HG03097 (cell line): ENCODE data around the gene SKI.
"Not testable (repeated sequence)": the region's sequence is repeated elsewhere in the genome, so short reads cannot be mapped to it uniquely, and the experiment has no call there.

Experiments used
- ATAC-seq: cut with Tn5 transposase; IDR thresholded peaks from one replicate; pipeline ENCODE4 v1.9.1; 2021; ENCODE audit not compliant: unreplicated experiment, low FRiP score

SKI gene

GRCh38 chr1:2315674-2316450, 87.7 kb downstream of the SKI start:
- no peak for ATAC-seq

GRCh38 chr1:2316451-2316961, 88.4 kb downstream of the SKI start:
- ATAC-seq, result no peak

- no peak for ATAC-seq
Measured at GRCh38 chr1:2317230-2318065, 89.3 kb downstream of the SKI start.

- no peak for ATAC-seq
Measured at GRCh38 chr1:2318314-2319278, 90.5 kb downstream of the SKI start.

DNA sequence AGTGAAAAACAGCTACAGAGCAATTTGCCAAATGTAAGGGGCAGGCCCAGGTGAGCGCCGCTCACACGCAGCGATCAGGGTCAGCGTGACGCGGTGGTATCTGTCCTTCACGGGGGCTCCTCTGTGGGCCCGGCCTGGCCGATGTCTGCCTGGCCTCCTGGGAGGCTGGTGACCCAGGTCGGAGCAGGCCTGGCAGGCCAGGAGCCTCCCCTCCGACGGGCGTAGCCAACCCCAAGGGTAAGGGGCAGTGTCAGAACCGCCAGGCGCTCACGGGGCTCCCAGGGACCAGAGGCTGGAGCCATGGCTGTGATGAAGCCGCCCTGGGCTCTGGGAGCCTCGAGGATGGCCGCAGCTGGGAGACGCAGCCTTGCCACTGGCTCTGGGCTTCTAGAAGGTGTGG, 91.2 kb downstream of the SKI start:
- no peak for ATAC-seq

GRCh38 chr1:2320006-2320405, 91.9 kb downstream of the SKI start:
- no peak for ATAC-seq

- ATAC-seq, result no peak
Measured at GRCh38 chr1:2320760-2321667, 92.9 kb downstream of the SKI start.

GRCh38 chr1:2322065-2322571, 94.0 kb downstream of the SKI start:
- ATAC-seq, result no peak

GRCh38 chr1:2322581-2323211, 94.6 kb downstream of the SKI start:
- no peak for ATAC-seq

DNA sequence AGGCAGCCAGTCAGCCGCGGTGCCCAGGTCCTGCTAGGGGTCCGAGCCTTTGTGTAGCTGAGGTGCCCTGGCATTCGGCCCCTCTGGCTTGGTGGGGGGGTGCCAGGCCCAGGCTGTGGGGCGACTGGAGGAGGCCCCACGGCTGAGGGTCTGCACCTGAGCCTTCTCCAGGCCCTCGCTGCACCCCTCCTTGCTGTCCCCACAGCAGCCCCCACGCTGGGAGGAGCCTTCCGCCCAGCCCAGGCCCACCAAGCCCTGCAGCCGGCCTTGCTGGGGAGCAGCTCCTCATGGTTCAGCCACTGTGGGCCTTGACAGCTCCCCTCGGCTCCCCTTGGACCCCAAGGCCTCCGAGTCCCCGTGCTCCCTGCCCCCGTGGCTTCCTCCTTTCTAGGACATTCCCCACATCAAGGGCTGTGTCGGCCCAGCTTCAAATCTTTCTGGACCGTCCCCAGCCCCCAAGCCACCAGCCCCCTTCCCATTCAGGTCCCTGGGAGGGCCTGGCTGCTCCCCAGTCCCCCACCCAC, 95.4 kb downstream of the SKI start:
- ATAC-seq, result no peak

DNA sequence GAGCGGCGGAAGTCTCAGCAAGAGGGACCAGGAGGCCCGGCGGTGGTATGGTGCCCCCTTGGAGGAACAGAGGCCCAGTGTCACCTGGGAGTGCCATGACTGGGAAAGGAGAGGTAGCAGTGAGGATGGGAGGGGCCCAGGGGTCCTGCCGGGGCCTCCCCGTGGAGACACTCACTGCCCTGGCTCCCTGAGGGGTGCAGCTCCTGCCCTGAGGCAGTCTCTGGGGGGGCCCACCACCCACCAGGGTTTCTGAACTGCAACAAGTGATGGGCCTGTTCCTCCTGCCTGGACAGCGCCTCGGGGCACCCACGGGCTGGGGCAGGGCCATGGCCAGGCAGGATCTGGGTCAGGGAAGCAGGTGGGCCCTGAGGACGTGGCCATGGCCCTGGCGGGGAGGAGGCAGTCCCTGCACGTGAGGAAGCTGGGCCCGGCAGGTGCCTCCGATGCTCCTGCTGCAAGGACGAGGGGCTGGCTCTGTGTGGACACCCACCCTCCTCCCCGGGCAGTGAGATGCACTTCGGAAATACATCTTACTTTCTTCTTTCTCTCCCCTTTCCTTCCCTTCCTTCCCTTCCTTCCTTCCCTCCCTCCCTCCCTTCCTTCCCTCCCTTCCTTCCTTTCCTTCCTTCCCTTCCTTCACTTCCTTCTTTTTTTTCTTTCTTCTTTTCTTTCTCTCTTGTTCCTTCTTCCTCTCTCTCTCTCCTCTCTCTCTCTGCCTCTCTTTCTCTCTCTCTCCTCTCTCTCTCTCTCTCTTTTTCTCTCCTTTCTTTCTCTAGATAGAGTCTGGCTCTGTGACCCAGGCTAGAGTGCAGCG, 96.6 kb downstream of the SKI start:
- no peak for ATAC-seq

DNA sequence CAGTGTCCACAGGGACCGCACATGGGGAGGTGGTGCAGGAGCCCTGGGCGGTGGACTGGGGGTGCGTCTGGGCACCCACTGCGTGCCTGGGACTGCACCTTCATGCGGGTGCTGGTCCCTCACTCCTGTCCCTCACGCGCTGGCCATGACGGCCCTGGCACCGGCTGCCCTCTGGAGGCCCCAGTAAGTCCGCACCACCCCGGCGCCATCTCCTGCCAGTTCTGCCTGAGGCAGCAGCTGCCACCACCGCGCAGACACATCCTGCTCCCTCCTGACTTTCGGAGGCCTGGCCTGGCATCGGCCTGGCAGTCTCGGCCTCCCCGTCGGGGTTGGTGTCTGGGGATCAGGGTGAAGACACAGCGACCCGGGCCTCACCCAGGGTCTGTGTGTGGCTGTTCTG, 98.4 kb downstream of the SKI start:
- ATAC-seq, result no peak

- ATAC-seq, result not testable (repeated sequence)
Measured at GRCh38 chr1:2327162-2327561, 99.0 kb downstream of the SKI start.

DNA sequence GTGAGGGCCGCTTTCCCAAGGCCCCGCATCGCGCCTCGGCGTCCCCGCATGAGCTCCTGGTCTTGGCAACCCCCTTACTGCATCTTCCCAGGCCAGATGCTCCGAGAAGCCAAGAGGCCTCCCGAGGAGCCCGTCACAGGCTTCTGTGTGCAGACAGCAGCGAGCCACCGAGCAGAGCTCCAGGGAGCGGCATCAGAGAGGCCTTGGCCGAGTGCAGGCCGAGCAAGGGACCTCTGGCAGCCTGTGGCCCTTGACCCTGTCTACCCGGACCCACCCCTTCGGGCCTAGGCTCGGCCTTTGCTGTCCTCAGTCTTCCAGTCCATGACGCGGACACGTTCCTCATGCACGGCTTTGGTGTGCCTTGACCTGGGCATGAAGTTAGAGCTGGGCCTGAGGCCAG, 99.7 kb downstream of the SKI start:
- ATAC-seq, result no peak

DNA sequence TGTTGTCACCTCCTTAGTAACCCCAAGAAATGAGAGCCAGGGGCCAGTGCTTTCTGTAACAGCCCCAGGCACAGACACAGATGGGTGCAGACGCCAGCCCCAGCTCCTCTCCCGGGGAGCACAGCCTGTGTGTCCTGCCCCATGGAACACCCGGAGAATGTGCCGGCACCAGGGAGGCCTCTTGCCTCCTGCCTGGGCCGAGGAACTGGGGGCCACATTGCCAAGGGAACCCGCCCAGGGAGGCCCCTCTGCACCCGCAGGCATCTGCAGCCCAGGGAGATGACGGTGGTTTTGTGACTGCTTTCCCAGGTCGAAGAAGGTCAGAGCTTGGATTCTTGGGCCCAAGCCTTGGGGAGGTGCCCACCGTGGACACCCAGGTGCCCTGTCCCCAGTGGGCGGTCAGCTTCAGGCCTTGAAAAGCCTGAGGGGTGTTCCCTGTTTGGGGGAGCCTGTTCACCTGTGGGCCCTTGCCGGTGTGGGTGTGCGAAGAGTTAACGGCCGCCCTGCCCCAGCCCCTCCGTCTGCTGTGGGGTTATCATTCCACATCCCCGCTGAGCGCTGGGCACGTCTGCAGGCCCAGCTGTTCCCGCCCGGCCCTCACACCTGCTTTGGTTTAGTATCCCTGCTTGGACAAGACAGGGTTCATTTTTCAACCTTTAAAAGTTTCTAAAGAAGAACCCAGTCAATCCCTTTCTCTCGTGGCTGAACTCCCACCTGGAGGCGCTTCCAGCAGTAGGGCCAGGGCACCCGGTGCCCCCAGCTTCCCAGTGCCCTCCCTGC, 100.7 kb downstream of the SKI start:
- ATAC-seq, result no peak

DNA sequence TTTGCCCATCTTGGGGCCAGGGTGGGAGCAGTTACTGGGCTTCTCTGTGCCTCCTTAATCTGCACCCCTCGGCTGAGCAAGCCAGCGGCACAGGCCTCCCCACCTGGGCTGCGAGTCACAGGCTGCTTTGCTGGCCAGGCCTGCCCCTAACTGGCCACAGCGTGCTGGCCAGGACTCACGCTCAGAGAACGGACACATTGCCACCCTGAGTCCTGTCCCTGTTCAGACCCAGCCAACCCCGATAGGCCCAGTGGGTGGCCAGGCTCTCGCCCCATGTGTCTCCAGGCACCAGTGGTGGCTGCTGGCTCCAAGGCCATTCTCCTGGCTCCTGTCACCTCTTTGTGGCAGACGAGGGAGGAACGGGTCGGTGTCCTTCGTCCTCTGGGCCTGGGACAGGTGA, 101.9 kb downstream of the SKI start:
- ATAC-seq, result no peak
